HCT116 (cell line): Measurements from ENCODE around the gene SMAD2. TPM values are rescaled to one million over a fixed set of nuclear protein-coding genes. Genes with fewer than 3 reads are reported as not detected.
"Not testable (repeated sequence)": the region's sequence is repeated elsewhere in the genome, so short reads cannot be mapped to it uniquely, and the experiment has no call there.

Source experiments
- ATAC-seq: fragments of 200-7000 bp; cut with Tn5 transposase; 2 replicates; pipeline ENCODE4 v1.9.1; 2020; ENCODE audit warnings: mild to moderate bottlenecking, moderate library complexity
- BruUV-seq: library from RNA; stranded (reverse); fragments of 400-500 nt; replicated peaks from 2 replicates; lab custom pipeline; 2021; lab: Mats Ljungman, UMichigan
- CTCF ChIA-PET: fragments of 300-600 bp; sonication (Branson Sonifier 250); formaldehyde crosslinking; loops from one replicate; lab custom pipeline; 2021; ENCODE audit warnings: antibody characterized with exemption; lab: Charles Lee
- POLR2A ChIA-PET: fragments of 300-600, 350-600 bp; sonication (Branson Sonifier 250); formaldehyde crosslinking; loops from one replicate; lab custom pipeline; 2021; ENCODE audit warnings: antibody characterized with exemption; lab: Charles Lee
- RAD21 ChIA-PET, 2 experiments: fragments of 300-600 bp; sonication (Branson Sonifier 250); formaldehyde crosslinking; loops; one replicate each; lab custom pipeline; 2023; ENCODE audit warnings: low total read pairs in 2 of 2; ENCODE audit not compliant: uncharacterized antibody in 2 of 2, unreplicated experiment in 2 of 2, low non-redundant PET in 1 of 2; lab: Charles Lee
- DNase-seq: peaks from one replicate; pipeline ENCODE4 v3.0.0-alpha.2; 2010; ENCODE audit warnings: low read depth, low spot score
- H2AFZ ChIP-seq: fragments of 200-600 bp; shearing (Covaris generic), sonication (generic); 2 replicates; pipeline ENCODE4 v1.6.1; 2017; ENCODE audit warnings: low read depth, mixed run types, mixed read lengths, antibody characterized with exemption, low read length; ENCODE audit not compliant: poor library complexity, severe bottlenecking
- H3K27ac ChIP-seq: 2 replicates; pipeline ENCODE4 v1.5.1; 2012; ENCODE audit warnings: low read depth, low read length
- H3K27me3 ChIP-seq: fragments of 200-600 bp; sonication (generic); 2 replicates; pipeline ENCODE4 v1.6.1; 2016; ENCODE audit warnings: mixed run types, low read length, mixed read lengths; ENCODE audit not compliant: insufficient read depth
- H3K36me3 ChIP-seq, 2 experiments: fragments of 200-500 bp in 1 of 2; fragments of 200-600 bp in 1 of 2; sonication (Bioruptor generic) in 1 of 2; sonication (generic) in 1 of 2; 2 replicates each; pipeline versions ENCODE4 v1.5.1 to v1.6.1; 2014 to 2016; ENCODE audit warnings: low read length in 2 of 2, inconsistent platforms in 1 of 2, mixed read lengths in 1 of 2, mixed run types in 1 of 2; ENCODE audit not compliant: insufficient read depth in 2 of 2, control insufficient read depth in 1 of 2
- H3K4me1 ChIP-seq, 2 experiments: fragments of 200-600 bp in 1 of 2; sonication (generic) in 1 of 2; 2 replicates each; pipeline versions ENCODE4 v1.5.1 to v1.6.1; 2012 to 2017; ENCODE audit warnings: low read length in 2 of 2, inconsistent platforms in 1 of 2, mild to moderate bottlenecking in 1 of 2, mixed read lengths in 1 of 2, mixed run types in 1 of 2, moderate library complexity in 1 of 2; ENCODE audit not compliant: insufficient read depth in 2 of 2, control insufficient read depth in 1 of 2
- H3K4me2 ChIP-seq: fragments of 200-600 bp; sonication (generic); 2 replicates; pipeline ENCODE4 v1.6.1; 2017; ENCODE audit warnings: mixed run types, low read length, mixed read lengths
- H3K4me3 ChIP-seq, 2 experiments: fragments of 200-600 bp in 1 of 2; sonication (generic) in 1 of 2; replicated peaks in 1 of 2; 2 replicates each; pipeline ENCODE4 v1.5.1; 2011 to 2016; ENCODE audit warnings: low read length in 2 of 2, control low read depth in 1 of 2, low read depth in 1 of 2, mild to moderate bottlenecking in 1 of 2, mixed read lengths in 1 of 2, mixed run types in 1 of 2
- H3K79me2 ChIP-seq: fragments of 200-600 bp; sonication (generic); 2 replicates; pipeline ENCODE4 v1.6.1; 2017; ENCODE audit warnings: mild to moderate bottlenecking, mixed run types, low read length, moderate library complexity, mixed read lengths; ENCODE audit not compliant: insufficient read depth
- H3K9ac ChIP-seq: fragments of 200-600 bp; sonication (generic); 2 replicates; pipeline ENCODE4 v1.6.1; 2016; ENCODE audit warnings: low read length, mixed read lengths
- H3K9me2 ChIP-seq: fragments of 200-600 bp; sonication (generic), shearing (Covaris generic); 2 replicates; pipeline ENCODE4 v1.6.1; 2017; ENCODE audit warnings: mixed run types, mild to moderate bottlenecking, moderate library complexity; ENCODE audit not compliant: insufficient read depth
- H3K9me3 ChIP-seq, 2 experiments: fragments of 200-500 bp in 1 of 2; fragments of 200-600 bp in 1 of 2; sonication (Bioruptor generic) in 1 of 2; sonication (generic) in 1 of 2; 2 replicates each; pipeline ENCODE4 v1.6.1; 2014 to 2017; ENCODE audit warnings: low read length in 2 of 2, mixed read lengths in 2 of 2, inconsistent platforms in 1 of 2, low read depth in 1 of 2, mild to moderate bottlenecking in 1 of 2, mixed run types in 1 of 2, moderate library complexity in 1 of 2; ENCODE audit not compliant: control insufficient read depth in 1 of 2, insufficient read depth in 1 of 2
- H4K20me1 ChIP-seq: fragments of 200-600 bp; sonication (generic), shearing (Covaris generic); 2 replicates; pipeline ENCODE4 v1.6.1; 2017; ENCODE audit warnings: mixed run types, mild to moderate bottlenecking, moderate library complexity; ENCODE audit not compliant: insufficient read depth
- CBX3 ChIP-seq: IDR thresholded peaks from 2 replicates; pipeline ENCODE4 v1.6.1; 2012; ENCODE audit warnings: low read depth
- CEBPB ChIP-seq: IDR thresholded peaks from 2 replicates; pipeline ENCODE4 v1.6.1; 2012; ENCODE audit warnings: low read depth
- EGR1 ChIP-seq: IDR thresholded peaks from 2 replicates; pipeline ENCODE4 v1.6.1; 2012; ENCODE audit warnings: low read depth
- EZH2 ChIP-seq: fragments of 200-600 bp; sonication (generic); IDR thresholded peaks from 2 replicates; pipeline ENCODE4 v1.6.1; 2017; ENCODE audit warnings: antibody characterized with exemption, mixed run types
- POLR2AphosphoS5 ChIP-seq: IDR thresholded peaks from 2 replicates; pipeline ENCODE4 v1.6.1; 2011; ENCODE audit warnings: mild to moderate bottlenecking, low read depth, low read length, moderate library complexity
- SP1 ChIP-seq: IDR thresholded peaks from 2 replicates; pipeline ENCODE4 v1.6.1; 2012; ENCODE audit warnings: low read depth
- TCF7L2 ChIP-seq: IDR thresholded peaks from 2 replicates; pipeline ENCODE4 v1.7.0; 2011; ENCODE audit warnings: borderline replicate concordance, inconsistent platforms; ENCODE audit not compliant: insufficient read depth, insufficient read length; ENCODE audit errors: extremely low read depth
- intact Hi-C: fragments of 100-400 bp; cut with micrococcal nuclease; formaldehyde crosslinking; loops from 2 replicates; pipeline ENCODE4 v1.10.0; 2022
- total RNA-seq: library from RNA; stranded (reverse); gene quantifications from one replicate; pipeline ENCODE4 v1.2.1, GENCODE V29; 2021; ENCODE audit not compliant: unreplicated experiment
- TF ChIP-seq, protein P1 (sequence below): IDR thresholded peaks from 2 replicates; pipeline ENCODE4 v1.6.1; 2011; ENCODE audit warnings: mild to moderate bottlenecking, low read length, moderate library complexity; ENCODE audit not compliant: insufficient replicate concordance; ENCODE audit errors: extremely low read depth
- TF ChIP-seq, protein P2 (sequence below), 3 experiments: fragments of 200-600 bp in 1 of 3; sonication (generic) in 1 of 3; IDR thresholded peaks in 2 of 3; conservative IDR thresholded peaks in 1 of 3; 2 replicates each; pipeline ENCODE4 v1.5.1; 2012 to 2017; ENCODE audit warnings: low read depth in 2 of 3, low read length in 2 of 3, antibody characterized with exemption in 1 of 3, borderline replicate concordance in 1 of 3, control low read depth in 1 of 3, mild to moderate bottlenecking in 1 of 3, mixed read lengths in 1 of 3, mixed run types in 1 of 3, moderate library complexity in 1 of 3; ENCODE audit not compliant: insufficient read depth in 1 of 3

Gene SMAD2
- total RNA-seq, 1 experiment from 2014 or later: 130 TPM

DNA sequence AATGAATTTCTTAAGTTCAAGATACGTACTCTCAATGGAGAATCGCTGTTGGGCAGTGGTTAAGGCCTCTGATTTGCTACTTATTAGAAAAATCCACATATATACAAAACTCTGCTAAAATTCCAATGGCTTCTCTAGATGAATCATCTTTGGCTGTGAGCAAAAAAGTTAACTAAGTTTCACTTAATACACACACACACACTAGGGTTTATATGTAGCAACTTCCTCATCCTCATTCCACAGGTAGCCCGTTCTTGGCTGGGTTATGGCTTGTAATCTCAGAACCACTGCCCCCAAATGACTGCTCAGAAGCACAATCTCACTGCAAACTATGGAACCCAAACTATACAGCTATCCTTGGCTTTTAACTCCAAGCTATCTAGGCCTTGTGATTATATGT is 99.7 kb downstream of the SMAD2 start:
- RAD21 ChIA-PET: no interaction called here
- Histone ChIP-seq H3K9me3 (no peaks in the 10 kb centered on the region), H3K27me3 (no peaks in the 10 kb centered on the region), H3K4me1 (no peaks in the 10 kb centered on the region), H2AFZ (no peak overlapping the region), H3K4me3 (no peak overlapping the region), H4K20me1 (no peaks in the 10 kb centered on the region), H3K9me2 (no peaks in the 10 kb centered on the region), H3K4me2 (no peak overlapping the region), H3K27ac (no peak overlapping the region), H3K9ac (no peak overlapping the region), H3K79me2 (no peaks in the 10 kb centered on the region), H3K36me3 (no peaks in the 10 kb centered on the region)
- CTCF ChIA-PET: no interaction called here
- ATAC-seq: no peak
- TF ChIP-seq EGR1: no peak
- no peak for DNase-seq
- POLR2A ChIA-PET: no interaction called here
- no TSS peak for BruUV-seq
- intact Hi-C loops: no loop called here

DNA sequence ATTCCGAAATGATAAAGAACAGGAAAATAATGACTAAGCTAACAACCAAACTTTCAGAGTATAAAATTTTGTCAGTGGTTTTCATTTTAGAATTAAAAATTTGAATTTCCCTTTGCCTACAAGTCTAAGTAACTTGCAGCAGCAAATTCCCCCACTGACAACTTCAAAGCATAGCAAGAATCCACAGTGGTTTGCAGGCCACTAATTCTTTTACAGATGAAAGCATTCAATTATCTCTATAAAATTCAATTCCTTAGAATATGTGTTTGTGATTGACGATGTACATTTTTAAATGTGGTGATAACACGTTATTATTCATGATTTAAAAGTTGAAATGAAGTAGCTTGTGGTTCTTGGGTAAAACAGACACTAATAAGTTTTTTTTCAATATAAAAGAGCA is 100.6 kb downstream of the SMAD2 start:
- no TSS peak for BruUV-seq
- intact Hi-C loops: no loop called here

DNA sequence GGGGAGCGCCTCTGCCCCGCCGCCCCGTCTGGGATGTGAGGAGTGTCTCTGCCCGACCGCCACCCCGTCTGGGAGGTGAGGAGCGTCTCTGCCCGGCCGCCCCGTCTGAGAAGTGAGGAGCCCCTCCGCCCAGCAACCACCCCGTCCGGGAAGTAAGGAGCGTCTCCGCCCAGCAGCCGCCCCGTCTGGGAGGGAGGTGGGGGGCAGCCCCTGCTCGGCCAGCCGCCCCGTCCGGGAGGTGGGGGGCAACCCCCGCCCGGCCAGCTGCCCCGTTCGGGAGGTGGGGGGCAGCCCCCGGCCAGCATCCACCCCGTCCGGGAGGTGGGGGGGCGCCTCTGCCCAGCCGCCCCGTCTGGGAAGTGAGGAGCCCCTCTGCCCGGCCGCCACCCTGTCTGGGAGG is 102.4 kb downstream of the SMAD2 start:
- H2AFZ ChIP-seq, RAD21 ChIA-PET, H4K20me1 ChIP-seq, H3K9me2 ChIP-seq, CTCF ChIA-PET, ATAC-seq, intact Hi-C loops, H3K9ac ChIP-seq, H3K27me3 ChIP-seq, BruUV-seq, H3K4me1 ChIP-seq, H3K79me2 ChIP-seq, H3K4me3 ChIP-seq, POLR2A ChIA-PET, H3K36me3 ChIP-seq, DNase-seq, H3K27ac ChIP-seq, H3K4me2 ChIP-seq, H3K9me3 ChIP-seq: not testable (repeated sequence)

More for the DNA sequence above, 100.6 kb downstream of the SMAD2 start:
- ChIA-PET CTCF (no interaction called here), POLR2A (no interaction called here), RAD21 (no interaction called here)
- H3K4me2 ChIP-seq: no peak overlapping the region
- H3K9ac ChIP-seq: no peak overlapping the region
- H2AFZ ChIP-seq: no peak overlapping the region
- H3K4me3 ChIP-seq: no peak overlapping the region
- no peaks in the 10 kb centered on the region for H3K27me3 ChIP-seq
- H3K4me1 ChIP-seq: no peaks in the 10 kb centered on the region
- H3K36me3 ChIP-seq: no peaks in the 10 kb centered on the region
- H3K9me3 ChIP-seq: no peaks in the 10 kb centered on the region
- DNase-seq (no peak), ATAC-seq (no peak)
- H3K9me2 ChIP-seq: no peaks in the 10 kb centered on the region
- H3K27ac ChIP-seq: no peak overlapping the region
- H3K79me2 ChIP-seq: no peaks in the 10 kb centered on the region
- H4K20me1 ChIP-seq: no peaks in the 10 kb centered on the region
- no peak for TF ChIP-seq POLR2AphosphoS5
- TF ChIP-seq, protein P1, sequence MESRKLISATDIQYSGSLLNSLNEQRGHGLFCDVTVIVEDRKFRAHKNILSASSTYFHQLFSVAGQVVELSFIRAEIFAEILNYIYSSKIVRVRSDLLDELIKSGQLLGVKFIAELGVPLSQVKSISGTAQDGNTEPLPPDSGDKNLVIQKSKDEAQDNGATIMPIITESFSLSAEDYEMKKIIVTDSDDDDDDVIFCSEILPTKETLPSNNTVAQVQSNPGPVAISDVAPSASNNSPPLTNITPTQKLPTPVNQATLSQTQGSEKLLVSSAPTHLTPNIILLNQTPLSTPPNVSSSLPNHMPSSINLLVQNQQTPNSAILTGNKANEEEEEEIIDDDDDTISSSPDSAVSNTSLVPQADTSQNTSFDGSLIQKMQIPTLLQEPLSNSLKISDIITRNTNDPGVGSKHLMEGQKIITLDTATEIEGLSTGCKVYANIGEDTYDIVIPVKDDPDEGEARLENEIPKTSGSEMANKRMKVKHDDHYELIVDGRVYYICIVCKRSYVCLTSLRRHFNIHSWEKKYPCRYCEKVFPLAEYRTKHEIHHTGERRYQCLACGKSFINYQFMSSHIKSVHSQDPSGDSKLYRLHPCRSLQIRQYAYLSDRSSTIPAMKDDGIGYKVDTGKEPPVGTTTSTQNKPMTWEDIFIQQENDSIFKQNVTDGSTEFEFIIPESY: no peak
- TF ChIP-seq CEBPB: no peak
- no peak for TF ChIP-seq SP1
- no peak for TF ChIP-seq CBX3
- TF ChIP-seq TCF7L2: no peak
- no peak for TF ChIP-seq EZH2
- TF ChIP-seq, protein P2, sequence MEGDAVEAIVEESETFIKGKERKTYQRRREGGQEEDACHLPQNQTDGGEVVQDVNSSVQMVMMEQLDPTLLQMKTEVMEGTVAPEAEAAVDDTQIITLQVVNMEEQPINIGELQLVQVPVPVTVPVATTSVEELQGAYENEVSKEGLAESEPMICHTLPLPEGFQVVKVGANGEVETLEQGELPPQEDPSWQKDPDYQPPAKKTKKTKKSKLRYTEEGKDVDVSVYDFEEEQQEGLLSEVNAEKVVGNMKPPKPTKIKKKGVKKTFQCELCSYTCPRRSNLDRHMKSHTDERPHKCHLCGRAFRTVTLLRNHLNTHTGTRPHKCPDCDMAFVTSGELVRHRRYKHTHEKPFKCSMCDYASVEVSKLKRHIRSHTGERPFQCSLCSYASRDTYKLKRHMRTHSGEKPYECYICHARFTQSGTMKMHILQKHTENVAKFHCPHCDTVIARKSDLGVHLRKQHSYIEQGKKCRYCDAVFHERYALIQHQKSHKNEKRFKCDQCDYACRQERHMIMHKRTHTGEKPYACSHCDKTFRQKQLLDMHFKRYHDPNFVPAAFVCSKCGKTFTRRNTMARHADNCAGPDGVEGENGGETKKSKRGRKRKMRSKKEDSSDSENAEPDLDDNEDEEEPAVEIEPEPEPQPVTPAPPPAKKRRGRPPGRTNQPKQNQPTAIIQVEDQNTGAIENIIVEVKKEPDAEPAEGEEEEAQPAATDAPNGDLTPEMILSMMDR (IDR thresholded peaks at IDR 0.05 in 2 of 3, conservative IDR thresholded peaks at IDR 0.05 in 1 of 3; ENCODE audit: borderline replicate concordance in 1 of 3, insufficient read depth in 1 of 3, low read depth in 2 of 3, low read length in 2 of 3): no peak
